IMR-90 (cell line): ENCODE results near the gene FGGY. TPM values are rescaled to one million over a fixed set of nuclear protein-coding genes. Genes with fewer than 3 reads are reported as not detected.

Experiments used
- CHD1 ChIP-seq: IDR thresholded peaks from 2 replicates; pipeline ENCODE4 v1.6.1; 2012; ENCODE audit warnings: low read depth, low read length, improper control_type of control experiment
- CTCF ChIP-seq: conservative IDR thresholded peaks from 2 replicates; pipeline ENCODE4 v1.5.1; 2012; ENCODE audit warnings: mild to moderate bottlenecking, low read depth, low read length, improper control_type of control experiment
- RCOR1 ChIP-seq: IDR thresholded peaks from 2 replicates; pipeline ENCODE4 v1.6.1; 2012; ENCODE audit warnings: mild to moderate bottlenecking, low read length, improper control_type of control experiment; ENCODE audit not compliant: insufficient replicate concordance
- polyA plus RNA-seq, 3 experiments: library from polyadenylated mRNA; depleted of rRNA; stranded (reverse); fragments of >200 nt; gene quantifications; 2 replicates each; pipeline ENCODE4 v1.2.3, GENCODE V29; 2012; ENCODE audit warnings: low replicate concordance in 1 of 3
- total RNA-seq: library from RNA; depleted of rRNA; stranded (reverse); fragments of >200 nt; gene quantifications from 2 replicates; pipeline ENCODE4 v1.2.3, GENCODE V29; 2012

FGGY gene
- total and polyA plus RNA-seq, 2 of the 4 experiments (the other 2 are of a cell fraction), result 5.6 to 14.0 TPM

DNA sequence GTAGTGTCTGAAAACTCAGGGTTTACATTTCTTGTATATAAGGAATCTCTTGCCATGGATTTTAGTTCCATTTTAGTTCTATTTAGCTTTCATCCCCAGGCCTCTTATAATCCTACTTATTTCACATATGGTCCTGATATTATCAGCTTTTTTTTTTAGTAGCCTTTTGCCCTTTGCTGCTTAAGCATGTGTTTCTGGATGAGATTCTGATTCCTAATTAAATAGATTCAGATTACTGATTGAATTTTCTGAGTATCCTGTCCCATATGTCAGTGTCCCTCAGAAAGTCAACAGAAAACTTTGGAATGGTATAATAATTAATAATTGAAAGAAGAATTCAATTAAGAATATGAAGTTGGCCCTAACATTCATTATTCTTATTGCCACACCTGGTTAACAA is 383.1 kb downstream of the FGGY start (continued):
- TF ChIP-seq CTCF (no peak), CHD1 (no peak), RCOR1 (no peak)
